GM18502 (cell line): Measurements from ENCODE around the gene DCLK1.

Experiments
- ATAC-seq: cut with Tn5 transposase; IDR thresholded peaks from one replicate; pipeline ENCODE4 v1.9.1; 2021; ENCODE audit warnings: mild to moderate bottlenecking; ENCODE audit not compliant: unreplicated experiment, poor library complexity

The DCLK1 gene

GRCh38 chr13:35769812-35770211, 361.4 kb downstream of the DCLK1 start:
- no peak for ATAC-seq

DNA sequence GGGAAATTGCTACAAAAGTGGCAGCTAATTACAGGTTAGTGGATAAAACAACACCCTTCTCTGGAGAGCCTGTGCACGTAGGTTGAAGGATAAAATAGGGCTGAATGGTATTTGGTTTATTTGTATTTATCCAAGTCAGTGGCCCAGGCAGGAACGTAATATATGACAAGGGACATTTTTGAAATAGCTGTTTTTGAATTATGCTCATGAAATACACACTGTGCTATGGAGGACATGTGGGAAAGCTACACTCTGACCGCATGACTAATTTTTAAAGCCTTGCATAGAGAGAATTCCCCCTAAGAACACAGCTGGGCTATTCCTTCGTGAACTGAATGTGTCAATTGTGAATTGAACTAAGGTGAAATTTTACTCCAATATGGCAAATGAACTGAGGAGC, 362.6 kb downstream of the DCLK1 start:
- ATAC-seq = no peak

DNA sequence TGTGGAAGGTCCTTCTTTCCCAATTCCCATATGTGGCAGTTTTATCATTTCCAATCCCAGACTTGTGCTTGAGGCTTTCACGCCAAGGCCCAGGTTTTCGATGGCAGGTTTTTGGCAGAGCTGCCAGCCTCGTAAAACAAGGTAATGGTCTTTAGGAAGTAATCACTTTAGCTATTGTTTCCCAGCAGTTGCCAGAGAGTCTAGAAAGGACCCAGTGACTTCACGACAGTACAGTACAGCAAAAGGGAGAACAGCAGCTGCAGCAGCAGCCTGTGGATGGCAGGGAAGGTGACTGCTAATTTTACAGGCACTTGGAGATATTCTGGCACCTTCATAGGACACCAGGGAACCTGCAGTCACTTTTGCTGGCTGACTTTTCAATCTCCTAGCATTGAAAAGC, 363.1 kb downstream of the DCLK1 start:
- no peak for ATAC-seq

- no peak for ATAC-seq
Observed at GRCh38 chr13:35767256-35767976, 363.8 kb downstream of the DCLK1 start.

DNA sequence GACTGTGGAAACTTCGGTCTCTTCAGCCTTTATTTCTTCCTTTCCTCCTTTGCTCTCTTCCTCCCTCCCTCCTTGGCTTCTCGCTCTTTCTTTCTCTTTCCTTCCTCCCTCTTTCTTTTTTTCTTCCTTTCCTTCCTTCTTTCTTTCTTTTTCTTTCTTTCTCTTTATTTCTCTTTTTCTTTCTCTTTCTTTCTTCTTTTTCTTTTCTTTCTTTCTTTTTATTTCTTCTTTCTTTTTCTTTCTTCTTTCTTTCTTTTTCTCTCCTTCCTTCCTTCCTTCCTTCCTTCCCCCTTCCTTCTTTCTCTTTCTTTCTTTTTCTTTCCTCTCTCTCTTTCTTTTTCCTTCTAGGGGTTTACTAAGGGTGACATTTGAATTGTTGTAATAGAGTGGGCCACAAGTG, 364.5 kb downstream of the DCLK1 start:
- ATAC-seq = no peak

GRCh38 chr13:35765941-35766340, 365.2 kb downstream of the DCLK1 start:
- ATAC-seq = no peak

- no peak for ATAC-seq
Observed at GRCh38 chr13:35765366-35765765, 365.8 kb downstream of the DCLK1 start.

- no peak for ATAC-seq
Observed at GRCh38 chr13:35764326-35765015, 366.7 kb downstream of the DCLK1 start.

GRCh38 chr13:35763782-35764123, 367.4 kb downstream of the DCLK1 start:
- no peak for ATAC-seq

DNA sequence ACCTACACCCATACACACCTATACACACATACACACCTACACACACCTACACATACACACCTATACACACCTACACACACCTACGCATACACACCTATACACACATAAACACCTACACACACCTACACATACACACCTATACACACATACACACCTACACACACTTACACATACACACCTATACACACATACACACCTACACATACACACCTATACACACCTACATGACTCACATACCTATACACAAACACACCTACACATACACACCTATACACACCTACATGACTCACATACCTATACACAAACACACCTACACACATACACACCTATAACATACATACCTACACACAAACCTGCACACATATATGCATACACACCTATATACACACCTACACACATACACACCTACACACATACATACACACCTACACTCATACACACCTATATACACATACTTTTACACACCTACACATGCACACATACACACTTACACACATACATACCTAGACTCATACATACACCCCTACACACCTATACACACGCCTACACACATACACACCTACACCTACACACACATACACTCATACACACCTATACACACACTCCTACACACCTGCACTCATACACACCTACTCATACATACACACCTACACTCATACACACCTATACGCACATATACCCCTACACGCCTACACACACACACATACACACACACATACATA, 368.0 kb downstream of the DCLK1 start:
- no peak for ATAC-seq

DNA sequence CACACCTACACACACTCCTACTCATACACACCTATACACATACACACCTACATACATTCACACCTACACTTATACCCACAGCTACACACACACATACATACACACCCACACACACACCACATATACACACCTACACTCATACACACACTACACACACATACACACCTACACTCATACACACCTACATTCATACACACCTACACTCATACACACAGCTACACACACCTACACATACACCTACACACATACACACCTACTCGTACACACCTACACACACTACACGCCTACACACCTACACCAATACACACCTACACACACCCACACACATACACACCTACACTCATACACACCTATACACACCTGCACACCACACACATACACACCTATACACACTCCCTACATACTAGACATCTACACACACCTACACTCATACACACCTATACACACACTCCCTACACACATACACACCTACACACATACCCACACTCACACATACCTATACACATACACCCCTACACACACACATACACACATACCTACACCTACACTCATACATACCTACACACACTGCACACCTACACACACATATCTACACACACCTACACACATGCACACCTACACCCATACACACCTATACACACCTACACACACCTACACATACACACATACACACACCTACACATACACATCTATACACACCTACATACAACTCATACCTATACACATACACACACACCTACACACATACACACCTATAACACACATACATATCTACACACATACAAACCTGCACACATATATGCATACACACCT, 369.5 kb downstream of the DCLK1 start:
- ATAC-seq = no peak

DNA sequence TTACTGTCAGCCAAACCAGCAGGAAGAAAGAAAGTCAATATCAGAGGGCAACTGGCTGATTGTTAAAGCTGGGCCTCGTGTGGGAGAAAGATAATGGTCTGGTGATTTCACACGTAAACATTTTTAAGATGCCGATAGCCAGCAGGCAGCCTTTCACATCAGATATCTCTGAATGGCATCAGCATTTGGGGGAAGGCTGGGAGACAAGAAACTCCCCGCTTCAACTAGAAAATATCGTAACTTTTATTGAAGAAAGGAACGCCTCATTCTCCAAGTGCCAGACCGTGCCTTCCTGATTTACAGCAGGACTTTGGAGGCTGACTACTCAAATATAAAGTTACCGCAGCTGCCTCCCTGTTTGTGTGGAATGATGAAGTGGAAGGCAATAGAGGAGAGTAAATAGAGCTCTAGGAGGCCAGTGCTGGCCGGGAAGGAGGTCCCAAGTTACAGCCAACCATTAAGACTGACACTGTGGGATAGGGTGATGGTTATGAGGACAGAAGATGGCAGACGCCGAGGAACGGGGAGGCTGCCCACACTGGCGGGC, 370.4 kb downstream of the DCLK1 start:
- no peak for ATAC-seq

DNA sequence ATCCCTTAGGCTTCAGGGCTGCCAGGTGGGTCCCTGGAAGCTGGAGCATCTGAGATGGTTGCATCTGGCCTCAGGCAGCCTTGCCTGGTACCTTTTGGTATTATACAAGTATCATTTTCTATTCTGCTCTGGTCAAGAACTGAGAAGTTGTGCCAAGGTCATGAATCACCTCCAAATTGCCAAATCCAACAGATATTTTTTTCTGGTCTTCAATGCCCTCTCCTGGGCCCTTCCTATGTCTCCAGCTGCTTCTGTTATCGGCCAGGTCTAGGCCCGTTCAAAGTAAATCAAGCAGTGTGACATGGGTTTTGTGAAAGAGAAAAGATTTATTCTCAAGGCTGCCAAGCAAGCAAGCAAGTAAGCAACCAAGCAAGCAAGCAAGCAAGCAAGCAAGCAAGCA, 383.6 kb downstream of the DCLK1 start:
- ATAC-seq = no peak

DNA sequence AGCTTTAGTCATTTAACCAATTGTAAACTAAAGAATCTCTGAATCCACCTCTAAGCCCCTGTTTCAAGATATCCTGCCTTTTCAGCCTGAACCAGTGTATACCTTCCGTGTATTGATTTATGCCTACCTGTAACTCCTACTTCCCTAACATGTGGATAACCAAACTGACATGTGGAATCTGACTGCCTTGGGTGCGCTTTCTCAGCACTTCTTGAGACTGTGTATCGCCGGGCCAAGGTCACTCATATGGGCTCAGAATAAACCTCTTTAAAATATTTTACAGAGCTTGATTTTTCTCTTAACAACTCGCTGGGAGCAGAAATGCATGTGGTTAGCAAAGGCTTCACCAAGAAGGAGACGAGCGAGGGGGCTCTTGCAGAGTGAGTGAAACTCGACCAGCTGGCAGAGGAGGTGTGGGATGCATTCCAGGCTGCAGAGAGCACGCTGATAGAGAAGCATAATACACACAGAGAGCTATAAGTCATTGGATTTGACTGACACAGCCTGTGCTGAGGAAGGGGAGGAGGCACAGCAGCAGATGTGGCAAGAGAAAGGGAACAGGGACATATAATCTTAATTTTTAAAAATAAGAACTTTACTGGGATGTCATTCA, 386.5 kb downstream of the DCLK1 start:
- ATAC-seq = no peak

- no peak for ATAC-seq
Observed at GRCh38 chr13:35744144-35744543, 387.0 kb downstream of the DCLK1 start.

- ATAC-seq = no peak
Observed at GRCh38 chr13:35743165-35743564, 388.0 kb downstream of the DCLK1 start.

- ATAC-seq = no peak
Observed at GRCh38 chr13:35741657-35742056, 389.5 kb downstream of the DCLK1 start.

DNA sequence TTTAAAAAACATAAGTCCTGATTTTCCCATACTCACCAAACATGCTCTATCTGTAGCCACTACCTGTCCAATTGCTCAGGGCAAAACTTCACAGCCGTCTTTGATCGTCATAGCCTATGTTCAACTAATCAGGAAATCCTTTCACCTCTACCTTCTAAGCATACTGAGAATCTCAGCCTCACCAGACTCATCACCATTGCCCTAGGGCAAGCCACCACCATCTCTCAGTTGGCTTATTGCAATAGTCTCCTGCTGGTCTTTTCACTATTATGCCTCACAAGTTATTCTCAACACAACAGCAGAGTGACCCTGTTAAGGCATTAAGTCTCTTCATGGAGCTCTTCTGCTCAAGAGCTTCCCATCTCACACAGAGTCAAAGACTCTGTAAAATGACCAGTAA, 394.3 kb downstream of the DCLK1 start:
- no peak for ATAC-seq

GRCh38 chr13:35733827-35734226, 397.4 kb downstream of the DCLK1 start:
- ATAC-seq = no peak

GRCh38 chr13:35732565-35732964, 398.6 kb downstream of the DCLK1 start:
- no peak for ATAC-seq
